ENCODE data around the gene IFITM1. TPM values are rescaled to one million over a fixed set of nuclear protein-coding genes. Genes with fewer than 3 reads are reported as not detected.
"Not testable (repeated sequence)": the region's sequence is repeated elsewhere in the genome, so short reads cannot be mapped to it uniquely, and the experiment has no call there.

Gene IFITM1
- total RNA-seq, 1 experiment from 2014 or later, result 2.0 TPM

- no peak for DNase-seq (ENCODE audit: low read depth)
- in situ Hi-C loops (cut with HindIII; ENCODE audit: low pct_unique_long_range_greater_than_20kb, low sequenced_read_pairs), result no loop called here
These were observed 9.8 kb upstream of the IFITM1 start for GRCh38 chr11:304061-304506.

DNA sequence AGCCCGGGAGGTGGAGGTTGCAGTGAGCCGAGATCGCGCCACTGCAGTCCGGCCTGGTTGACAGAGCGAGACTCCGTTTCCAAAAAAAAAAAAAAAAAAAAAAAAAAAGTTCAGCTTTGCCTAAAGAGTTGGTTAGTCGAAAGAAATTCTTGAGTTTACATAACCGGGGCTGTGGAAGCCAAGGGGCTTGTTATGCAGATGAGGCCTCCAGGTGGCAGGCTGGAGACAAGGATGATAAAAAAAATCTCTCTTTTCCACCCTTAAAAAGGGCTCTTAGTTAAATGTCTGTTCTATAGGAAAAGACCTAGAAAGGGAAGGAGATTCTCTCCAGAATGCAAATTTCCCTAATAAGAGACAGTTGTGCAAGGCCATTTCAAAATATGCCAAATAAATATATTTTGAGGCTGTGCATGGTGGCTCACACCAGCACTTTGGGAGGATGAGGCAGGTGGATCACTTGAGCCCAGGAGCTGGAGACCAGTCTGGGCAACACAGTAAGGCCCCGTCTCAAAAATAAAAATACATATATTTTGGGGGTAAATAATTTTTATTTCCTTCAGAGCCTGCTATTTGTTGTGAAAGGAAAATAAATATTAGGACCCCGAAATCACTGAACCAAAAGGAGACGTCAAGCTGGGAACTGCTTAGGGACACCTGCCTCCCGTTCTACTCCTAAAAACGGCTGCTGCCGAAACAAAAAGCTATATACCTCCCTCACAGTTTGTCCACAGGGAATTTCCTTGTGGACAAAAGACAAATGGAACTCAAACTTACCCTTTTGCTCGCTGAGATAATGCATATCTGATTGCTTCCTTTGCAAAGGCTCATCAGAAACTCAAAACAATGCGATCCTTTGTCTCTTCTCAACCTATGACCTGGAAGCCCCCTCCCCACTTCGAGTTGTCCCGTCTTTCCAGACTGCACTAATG lies 8.7 kb upstream of the IFITM1 start:
- in situ Hi-C loops (cut with HindIII; ENCODE audit: low pct_unique_long_range_greater_than_20kb, low sequenced_read_pairs), result no loop called here
- DNase-seq (ENCODE audit: low read depth), result peak; percentile 31

DNA sequence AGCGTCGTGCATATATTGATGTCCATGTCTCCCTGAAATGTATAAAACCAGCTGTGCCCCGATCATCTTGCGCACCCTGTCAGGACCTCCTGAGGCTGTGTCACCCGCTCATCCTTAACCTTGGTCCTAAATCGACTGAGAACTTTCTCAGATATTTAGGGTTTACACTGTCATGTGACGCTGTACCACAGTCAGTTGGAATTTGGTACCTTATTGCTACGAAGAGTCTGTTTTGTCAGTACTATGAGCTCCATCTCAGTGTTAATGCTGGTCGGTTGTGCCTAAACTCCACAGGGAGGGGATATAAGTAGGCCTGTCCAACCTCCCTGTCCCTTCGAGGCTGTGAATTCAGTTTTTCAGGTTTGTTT lies 8.0 kb upstream of the IFITM1 start:
- in situ Hi-C loops (cut with HindIII; ENCODE audit: low pct_unique_long_range_greater_than_20kb, low sequenced_read_pairs), result no loop called here
- DNase-seq (ENCODE audit: low read depth), result no peak

- no peak for DNase-seq (ENCODE audit: low read depth)
- in situ Hi-C loops (cut with HindIII; ENCODE audit: low pct_unique_long_range_greater_than_20kb, low sequenced_read_pairs), result no loop called here
These were observed 7.0 kb upstream of the IFITM1 start for GRCh38 chr11:306645-307371.

- in situ Hi-C loops (cut with HindIII; ENCODE audit: low pct_unique_long_range_greater_than_20kb, low sequenced_read_pairs), result not testable (repeated sequence)
- peak; percentile 44 for DNase-seq (ENCODE audit: low read depth)
These were observed 5.8 kb upstream of the IFITM1 start, which contains the start of gene IFITM2 for GRCh38 chr11:307766-308708. Gene IFITM2 (plus strand): TSS chr11:307816. CDS start chr11:308193, 377 bp downstream.

- in situ Hi-C loops (cut with HindIII; ENCODE audit: low pct_unique_long_range_greater_than_20kb, low sequenced_read_pairs), result not testable (repeated sequence)
These were observed 4.8 kb upstream of the IFITM1 start for GRCh38 chr11:308740-309665.

GRCh38 chr11:309979-310572 lies 3.8 kb upstream of the IFITM1 start:
- in situ Hi-C loops (cut with HindIII; ENCODE audit: low pct_unique_long_range_greater_than_20kb, low sequenced_read_pairs); DNase-seq (ENCODE audit: low read depth): not testable (repeated sequence)

More at GRCh38 chr11:308740-309665, 4.8 kb upstream of the IFITM1 start:
- not testable (repeated sequence) for DNase-seq (ENCODE audit: low read depth)

DNA sequence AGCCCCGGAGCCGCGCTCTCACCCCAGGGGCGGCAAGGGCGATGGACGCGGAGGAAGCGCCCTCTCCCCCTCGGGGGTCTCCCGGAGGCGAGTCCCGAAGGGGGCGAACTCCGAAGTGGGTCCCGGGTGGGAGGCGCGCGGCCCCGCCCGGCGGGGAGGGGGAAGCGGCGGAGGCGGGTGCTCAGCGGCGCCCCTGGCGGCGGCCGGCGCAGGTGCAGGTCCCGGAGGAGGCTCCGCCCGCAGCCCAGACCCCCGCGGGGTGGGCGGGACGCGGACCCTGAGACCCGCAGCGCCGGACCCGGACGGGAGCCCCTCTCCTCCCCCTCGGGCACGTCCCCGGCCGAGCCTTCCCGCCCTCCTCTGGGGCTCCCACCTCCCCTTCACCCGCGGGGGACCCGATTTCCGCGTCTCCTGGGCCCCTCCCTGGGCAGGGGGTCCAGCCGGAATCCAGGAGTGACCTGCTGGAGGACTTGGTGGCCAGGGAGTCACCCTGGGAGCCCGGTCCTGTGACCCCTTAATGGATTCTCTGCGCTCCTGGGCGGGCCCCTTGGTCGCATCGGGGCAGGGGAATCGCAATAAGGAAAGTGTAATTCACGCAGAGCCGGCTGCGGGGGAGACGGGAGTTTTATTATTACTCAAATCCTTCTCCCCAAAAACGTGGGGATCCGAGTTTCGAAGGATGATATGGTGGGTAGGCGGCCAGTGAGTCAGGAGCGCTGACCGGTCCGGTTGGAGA lies 2.7 kb upstream of the IFITM1 start:
- DNase-seq (ENCODE audit: low read depth); in situ Hi-C loops (cut with HindIII; ENCODE audit: low pct_unique_long_range_greater_than_20kb, low sequenced_read_pairs): not testable (repeated sequence)

DNA sequence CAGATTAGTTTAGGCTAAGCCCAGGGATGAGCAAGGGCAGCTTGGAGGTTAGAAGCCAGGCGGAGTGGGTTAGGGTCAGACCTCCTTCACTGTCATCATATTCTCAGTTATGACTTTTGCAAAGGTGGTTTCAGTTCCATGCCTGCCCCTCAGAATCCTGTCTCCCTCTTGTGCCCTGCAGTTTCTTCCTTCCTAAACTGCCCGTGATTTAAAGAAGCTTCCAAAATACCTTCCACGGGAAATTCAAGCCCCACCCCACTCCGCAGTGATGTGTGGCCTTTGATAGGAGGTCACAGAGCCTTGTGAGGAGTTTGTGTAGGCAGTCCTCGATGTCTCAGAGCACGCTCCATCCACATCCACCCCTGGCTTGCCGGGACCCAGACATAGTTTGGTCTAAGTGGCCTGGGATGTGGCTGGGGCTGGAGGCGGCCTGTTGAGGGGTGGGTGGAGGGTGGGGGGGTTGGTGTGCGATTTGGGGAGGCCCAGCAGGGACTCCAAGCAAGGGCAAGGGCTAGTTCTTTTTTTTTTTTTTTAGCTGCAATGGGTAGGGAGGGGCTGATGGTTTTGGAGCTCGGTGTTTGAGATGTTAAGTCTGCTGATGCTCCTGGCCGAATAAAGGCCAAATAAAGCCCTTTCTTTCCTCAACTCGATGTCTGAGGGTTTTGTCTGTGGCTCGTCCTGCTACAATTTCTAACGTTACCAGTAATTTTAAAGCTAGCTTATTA lies 1.6 kb upstream of the IFITM1 start:
- DNase-seq (ENCODE audit: low read depth), result no peak
- in situ Hi-C loops (cut with HindIII; ENCODE audit: low pct_unique_long_range_greater_than_20kb, low sequenced_read_pairs), result no loop called here

GRCh38 chr11:313304-313786 lies 495 bp upstream of the IFITM1 start:
- in situ Hi-C loops (cut with HindIII; ENCODE audit: low pct_unique_long_range_greater_than_20kb, low sequenced_read_pairs), result no loop called here
- DNase-seq (ENCODE audit: low read depth), result no peak

GRCh38 chr11:314554-314875 lies 675 bp downstream of the IFITM1 start:
- in situ Hi-C loops (cut with HindIII; ENCODE audit: low pct_unique_long_range_greater_than_20kb, low sequenced_read_pairs), result not testable (repeated sequence)

DNA sequence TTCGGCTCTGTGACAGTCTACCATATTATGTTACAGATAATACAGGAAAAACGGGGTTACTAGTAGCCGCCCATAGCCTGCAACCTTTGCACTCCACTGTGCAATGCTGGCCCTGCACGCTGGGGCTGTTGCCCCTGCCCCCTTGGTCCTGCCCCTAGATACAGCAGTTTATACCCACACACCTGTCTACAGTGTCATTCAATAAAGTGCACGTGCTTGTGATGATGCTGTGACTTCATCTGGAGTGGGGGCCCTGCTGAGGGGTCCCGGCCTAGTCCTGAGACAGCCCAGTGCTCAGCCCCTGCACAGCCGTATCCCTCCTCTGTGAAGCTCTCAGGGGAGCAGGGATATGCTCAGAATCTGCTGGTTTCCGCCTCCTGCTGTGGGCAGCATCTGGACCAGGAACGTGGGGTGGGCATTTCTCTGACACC lies 1.2 kb downstream of the IFITM1 start:
- in situ Hi-C loops (cut with HindIII; ENCODE audit: low pct_unique_long_range_greater_than_20kb, low sequenced_read_pairs), result no loop called here
- DNase-seq (ENCODE audit: low read depth), result no peak

More at GRCh38 chr11:314554-314875, 675 bp downstream of the IFITM1 start:
- not testable (repeated sequence) for DNase-seq (ENCODE audit: low read depth)

DNA sequence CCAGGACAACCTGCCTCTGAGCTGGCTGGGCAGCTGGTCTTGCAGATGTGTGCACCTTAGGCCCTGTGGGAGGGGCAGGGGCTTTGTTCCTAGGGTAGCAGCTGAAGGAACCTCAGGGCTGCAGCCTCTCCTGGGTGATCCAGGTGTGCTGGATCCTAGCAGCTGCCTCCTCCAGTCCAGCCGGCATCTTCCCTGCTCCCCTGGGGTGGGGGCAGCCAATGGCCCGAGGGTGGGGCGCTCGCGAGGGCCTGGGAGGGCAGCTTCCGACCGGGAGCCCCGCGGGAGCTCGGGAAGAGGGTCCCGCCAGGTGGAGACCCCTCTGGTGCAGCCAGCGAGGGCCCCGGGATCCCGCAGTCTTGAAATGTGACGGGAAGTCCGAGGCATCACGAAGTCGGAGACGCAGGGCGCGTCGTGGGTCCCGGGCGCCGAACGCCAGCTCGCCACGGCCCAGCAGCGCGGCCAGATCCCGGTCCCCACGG lies 1.7 kb downstream of the IFITM1 start:
- in situ Hi-C loops (cut with HindIII; ENCODE audit: low pct_unique_long_range_greater_than_20kb, low sequenced_read_pairs), result no loop called here
- DNase-seq (ENCODE audit: low read depth), result no peak

GRCh38 chr11:316031-316701 lies 2.3 kb downstream of the IFITM1 start:
- no peak for DNase-seq (ENCODE audit: low read depth)
- in situ Hi-C loops (cut with HindIII; ENCODE audit: low pct_unique_long_range_greater_than_20kb, low sequenced_read_pairs), result no loop called here

- in situ Hi-C loops (cut with HindIII; ENCODE audit: low pct_unique_long_range_greater_than_20kb, low sequenced_read_pairs), result no loop called here
- no peak for DNase-seq (ENCODE audit: low read depth)
These were observed 3.1 kb downstream of the IFITM1 start for GRCh38 chr11:316891-317301.

All from Caki2 (cell line).